Smooth muscle cell (in vitro differentiated cells): Measurements from ENCODE around the gene PAK2. TPM values are rescaled to one million over a fixed set of nuclear protein-coding genes. Genes with fewer than 3 reads are reported as not detected.
A peak's percentile ranks its signal among the peaks of the same experiment; 100 is the strongest.
"Not testable (repeated sequence)": the region's sequence is repeated elsewhere in the genome, so short reads cannot be mapped to it uniquely, and the experiment has no call there.

ENCODE experiments used
- DNase-seq: peaks from one replicate; lab custom pipeline; 2025; ENCODE audit not compliant: unreplicated experiment; lab: John Stamatoyannopoulos, UW
- H2AFZ ChIP-seq: fragments of 200-600 bp; sonication (generic); 2 replicates; pipeline ENCODE4 v1.6.0; 2016; ENCODE audit warnings: antibody characterized with exemption, low read depth, mild to moderate bottlenecking
- H3F3A ChIP-seq: fragments of 200-600 bp; sonication (generic); 2 replicates; pipeline ENCODE4 v1.6.0; 2017; ENCODE audit warnings: antibody characterized with exemption, low read depth
- H3K27ac ChIP-seq: fragments of 200-600 bp; sonication (generic); 2 replicates; pipeline ENCODE4 v1.5.1; 2016; ENCODE audit warnings: low read depth, mild to moderate bottlenecking
- H3K27me3 ChIP-seq: fragments of 200-600 bp; sonication (generic); 2 replicates; pipeline ENCODE4 v1.6.1; 2016; ENCODE audit warnings: low read depth, mild to moderate bottlenecking
- H3K36me3 ChIP-seq: fragments of 200-600 bp; sonication (generic); 2 replicates; pipeline ENCODE4 v1.5.1; 2016; ENCODE audit warnings: low read depth
- H3K4me1 ChIP-seq: fragments of 200-600 bp; sonication (generic); 2 replicates; pipeline ENCODE4 v1.5.1; 2016; ENCODE audit warnings: low read depth
- H3K4me2 ChIP-seq: fragments of 200-600 bp; sonication (generic); 2 replicates; pipeline ENCODE4 v1.6.0; 2016; ENCODE audit warnings: mild to moderate bottlenecking
- H3K4me3 ChIP-seq: fragments of 200-600 bp; sonication (generic); 2 replicates; pipeline ENCODE4 v1.5.1; 2016; ENCODE audit warnings: mild to moderate bottlenecking
- H3K79me2 ChIP-seq: fragments of 200-600 bp; sonication (generic); 2 replicates; pipeline ENCODE4 v1.6.0; 2016; ENCODE audit warnings: low read depth, mild to moderate bottlenecking
- H3K9ac ChIP-seq: fragments of 200-600 bp; sonication (generic); 2 replicates; pipeline ENCODE4 v1.6.0; 2016; ENCODE audit warnings: low read depth
- H3K9me3 ChIP-seq: fragments of 200-600 bp; sonication (generic); replicated peaks from 2 replicates; pipeline ENCODE4 v1.5.1; 2016; ENCODE audit warnings: low read depth
- H4K20me1 ChIP-seq: fragments of 200-600 bp; sonication (generic); 2 replicates; pipeline ENCODE4 v1.6.0; 2016; ENCODE audit warnings: low read depth
- WGBS: methylation state at CpG from one replicate; pipeline ENCODE4 v1.1.7; 2016; ENCODE audit warnings: low lambda C conversion rate; 5-methylcytosine and 5-hydroxymethylcytosine counted together
- polyA plus RNA-seq: library from polyadenylated mRNA; unstranded; fragments of >200 nt; fragmentation: Nextera tagmentation; extraction: Ambion mirVana; gene quantifications from 2 replicates; pipeline ENCODE4 v1.2.1, GENCODE V29; 2016
- total RNA-seq: library from RNA; depleted of rRNA; stranded (reverse); fragments of >200 nt; gene quantifications from 2 replicates; pipeline ENCODE4 v1.2.3, GENCODE V29; 2014
- TF ChIP-seq, protein P1 (sequence below): fragments of 200-600 bp; sonication (generic); IDR thresholded peaks from 2 replicates; pipeline ENCODE4 v1.5.1; 2017; ENCODE audit warnings: borderline replicate concordance, mild to moderate bottlenecking, antibody characterized with exemption; ENCODE audit not compliant: insufficient read depth, poor library complexity, severe bottlenecking

PAK2 gene
- total and polyA plus RNA-seq, 2 experiments from 2014 or later: 20.6 to 98.4 TPM

DNA sequence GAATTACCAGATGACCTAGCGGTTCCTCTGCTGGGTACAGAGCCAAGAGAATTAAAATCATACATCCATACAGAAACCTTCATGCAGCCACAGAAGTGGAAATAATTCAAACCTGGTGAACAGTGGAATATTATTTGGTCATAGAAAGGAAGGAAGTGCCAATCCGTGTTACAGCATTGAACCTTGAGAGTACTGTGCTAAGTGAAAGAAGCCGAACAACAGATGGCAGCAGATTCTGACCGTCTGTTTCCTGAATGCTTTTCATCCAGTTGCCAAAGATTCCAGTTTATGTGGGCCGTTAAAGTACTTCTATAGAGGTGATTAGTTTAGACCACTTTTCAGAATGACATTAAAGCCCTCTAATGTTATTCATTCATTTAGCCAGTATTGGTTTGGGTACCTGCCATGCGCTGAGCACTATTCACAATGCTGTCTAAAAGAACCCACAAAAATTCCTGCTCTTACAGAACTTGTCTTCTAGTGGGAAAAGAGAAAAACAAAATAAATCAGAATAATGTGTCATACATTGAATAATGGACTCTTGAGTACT, 82.2 kb downstream of the PAK2 start:
- TF ChIP-seq, protein P1, sequence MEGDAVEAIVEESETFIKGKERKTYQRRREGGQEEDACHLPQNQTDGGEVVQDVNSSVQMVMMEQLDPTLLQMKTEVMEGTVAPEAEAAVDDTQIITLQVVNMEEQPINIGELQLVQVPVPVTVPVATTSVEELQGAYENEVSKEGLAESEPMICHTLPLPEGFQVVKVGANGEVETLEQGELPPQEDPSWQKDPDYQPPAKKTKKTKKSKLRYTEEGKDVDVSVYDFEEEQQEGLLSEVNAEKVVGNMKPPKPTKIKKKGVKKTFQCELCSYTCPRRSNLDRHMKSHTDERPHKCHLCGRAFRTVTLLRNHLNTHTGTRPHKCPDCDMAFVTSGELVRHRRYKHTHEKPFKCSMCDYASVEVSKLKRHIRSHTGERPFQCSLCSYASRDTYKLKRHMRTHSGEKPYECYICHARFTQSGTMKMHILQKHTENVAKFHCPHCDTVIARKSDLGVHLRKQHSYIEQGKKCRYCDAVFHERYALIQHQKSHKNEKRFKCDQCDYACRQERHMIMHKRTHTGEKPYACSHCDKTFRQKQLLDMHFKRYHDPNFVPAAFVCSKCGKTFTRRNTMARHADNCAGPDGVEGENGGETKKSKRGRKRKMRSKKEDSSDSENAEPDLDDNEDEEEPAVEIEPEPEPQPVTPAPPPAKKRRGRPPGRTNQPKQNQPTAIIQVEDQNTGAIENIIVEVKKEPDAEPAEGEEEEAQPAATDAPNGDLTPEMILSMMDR: no peak
- DNase-seq: no peak
- H3F3A ChIP-seq: no peaks in the 10 kb centered on the region
- no peaks in the 10 kb centered on the region for H3K79me2 ChIP-seq
- no peaks in the 10 kb centered on the region for H3K4me1 ChIP-seq
- H3K36me3 ChIP-seq: peaks cover 41% of the 10 kb centered on the region
- no peaks in the 10 kb centered on the region for H4K20me1 ChIP-seq
- H3K27me3 ChIP-seq: no peaks in the 10 kb centered on the region
- no peaks in the 10 kb centered on the region for H3K9me3 ChIP-seq
- no peak overlapping the region for H3K9ac ChIP-seq
- no peak overlapping the region for H2AFZ ChIP-seq
- H3K27ac ChIP-seq: no peak overlapping the region
- WGBS: 98% methylated on average over 6 of the region's 6 CpGs
- no peak overlapping the region for H3K4me2 ChIP-seq
- no peak overlapping the region for H3K4me3 ChIP-seq

DNA sequence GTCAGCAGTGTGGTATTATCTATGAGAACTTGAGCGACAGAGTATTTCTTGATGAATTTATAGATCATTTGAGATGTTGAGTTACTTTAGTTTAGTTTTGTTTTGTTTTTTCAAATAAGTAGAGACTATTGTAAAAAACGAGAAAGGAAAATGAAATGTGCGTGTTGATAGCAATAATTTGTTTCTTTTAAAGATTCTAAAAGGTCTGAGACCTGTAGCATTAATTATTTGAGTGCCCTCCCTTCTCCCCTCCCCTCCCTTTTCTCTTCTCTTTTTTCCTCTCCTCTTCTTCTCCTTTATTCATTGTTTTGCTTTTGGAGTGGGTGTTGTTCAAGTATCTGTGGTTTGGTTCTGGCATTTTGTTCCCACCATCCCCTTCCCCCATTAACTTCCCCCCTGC, 90.0 kb downstream of the PAK2 start:
- not testable (repeated sequence) for H3K9ac ChIP-seq, H3K36me3 ChIP-seq, H3K9me3 ChIP-seq, DNase-seq, H3K27me3 ChIP-seq, H3K27ac ChIP-seq, H3K4me3 ChIP-seq, H2AFZ ChIP-seq, H3K4me2 ChIP-seq, H3K4me1 ChIP-seq, H4K20me1 ChIP-seq, H3K79me2 ChIP-seq, H3F3A ChIP-seq
- 93% methylated on average over 3 of the region's 3 CpGs for WGBS

DNA sequence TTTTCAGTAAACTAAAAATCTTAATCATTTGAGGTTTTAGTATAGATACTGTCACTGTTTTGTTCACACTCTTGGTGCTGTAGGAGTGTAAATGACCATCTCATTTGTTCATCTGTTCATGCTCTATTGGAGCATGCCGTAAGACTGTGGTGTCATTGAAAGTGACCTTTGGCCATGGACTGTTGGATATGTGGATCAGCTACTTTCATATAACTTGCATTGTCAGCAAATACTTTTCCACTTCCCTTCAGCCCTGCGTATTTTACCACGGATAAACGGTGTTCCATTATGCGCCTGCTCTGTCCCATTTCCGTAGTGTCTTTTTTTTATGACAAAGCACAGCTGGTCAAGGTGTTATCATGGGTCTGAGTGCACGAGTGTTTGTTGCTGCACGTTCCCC, 95.4 kb downstream of the PAK2 start:
- Histone ChIP-seq H3K79me2 (no peaks in the 10 kb centered on the region), H3K4me3 (no peak overlapping the region), H3K9me3 (no peaks in the 10 kb centered on the region), H3K27ac (no peak overlapping the region), H4K20me1 (no peaks in the 10 kb centered on the region), H2AFZ (no peak overlapping the region), H3K27me3 (no peaks in the 10 kb centered on the region), H3F3A (no peaks in the 10 kb centered on the region), H3K4me1 (no peaks in the 10 kb centered on the region), H3K36me3 (no peaks in the 10 kb centered on the region), H3K4me2 (no peak overlapping the region), H3K9ac (no peak overlapping the region)
- TF ChIP-seq, protein P1: no peak
- no peak for DNase-seq
- WGBS: 93% methylated on average over 8 of the region's 8 CpGs

DNA sequence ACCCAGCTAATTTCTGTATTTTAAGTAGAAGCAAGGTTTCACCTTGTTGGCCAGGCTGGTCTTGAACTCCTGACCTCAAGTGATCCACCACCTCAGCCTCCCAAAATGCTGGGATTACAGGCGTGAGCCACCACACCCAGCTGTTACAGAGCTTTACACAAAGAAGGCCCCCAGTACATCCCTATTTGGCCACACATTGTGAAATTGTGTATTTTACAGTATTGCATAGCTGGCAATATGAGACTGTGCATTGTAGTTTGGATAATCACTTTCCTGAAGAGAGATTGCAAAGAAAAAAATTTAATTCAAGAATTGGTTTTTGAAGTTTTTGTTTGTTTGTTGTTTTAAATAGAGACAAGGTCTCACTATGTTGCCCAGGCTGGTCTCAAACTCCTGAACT, 97.0 kb downstream of the PAK2 start:
- not testable (repeated sequence) for H3K4me1 ChIP-seq, H3F3A ChIP-seq, H3K9me3 ChIP-seq, H3K79me2 ChIP-seq, H3K27ac ChIP-seq, H3K4me3 ChIP-seq, H4K20me1 ChIP-seq, H3K9ac ChIP-seq, H3K4me2 ChIP-seq, DNase-seq, H3K36me3 ChIP-seq, H3K27me3 ChIP-seq, H2AFZ ChIP-seq
- WGBS: 96% methylated on average over 1 of the region's 1 CpG

DNA sequence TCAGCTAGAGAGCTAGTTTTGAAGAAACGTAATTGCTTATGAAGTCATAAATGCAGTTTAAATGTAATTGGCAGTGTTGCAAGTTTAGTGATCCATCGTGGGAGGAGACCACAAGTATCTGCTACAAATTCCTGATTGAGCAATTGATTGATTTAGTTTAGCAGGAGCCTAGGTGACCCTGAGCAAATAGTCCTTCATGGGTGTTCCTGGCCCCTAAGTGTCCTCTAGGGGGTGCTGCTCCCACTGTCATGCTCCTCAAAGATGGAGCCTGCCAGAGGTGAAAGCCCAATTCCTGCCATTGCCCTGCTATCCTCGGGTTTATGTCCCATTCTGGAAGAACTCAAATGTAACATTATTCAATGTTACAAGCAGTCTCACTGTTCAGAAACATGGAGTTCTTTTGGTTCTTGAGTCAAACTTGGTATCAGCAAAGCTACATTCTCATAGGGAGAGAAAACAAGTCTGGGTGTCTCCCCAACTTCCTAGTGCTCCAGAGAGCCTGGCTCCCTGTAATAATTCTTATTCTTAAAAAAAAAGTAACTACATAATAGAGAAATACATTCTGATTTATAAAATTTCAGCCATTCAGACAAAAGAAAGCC, 98.3 kb downstream of the PAK2 start:
- Histone ChIP-seq H3F3A (no peaks in the 10 kb centered on the region), H4K20me1 (no peaks in the 10 kb centered on the region), H3K27ac (no peak overlapping the region), H3K4me3 (no peak overlapping the region), H3K9ac (no peak overlapping the region), H3K27me3 (no peaks in the 10 kb centered on the region), H3K4me1 (no peaks in the 10 kb centered on the region), H3K36me3 (no peaks in the 10 kb centered on the region), H3K9me3 (no peaks in the 10 kb centered on the region), H3K4me2 (no peak overlapping the region), H2AFZ (no peak overlapping the region), H3K79me2 (no peaks in the 10 kb centered on the region)
- DNase-seq: no peak
- WGBS: 73% methylated on average over 3 of the region's 3 CpGs
- TF ChIP-seq, protein P1: peak; percentile 51

DNA sequence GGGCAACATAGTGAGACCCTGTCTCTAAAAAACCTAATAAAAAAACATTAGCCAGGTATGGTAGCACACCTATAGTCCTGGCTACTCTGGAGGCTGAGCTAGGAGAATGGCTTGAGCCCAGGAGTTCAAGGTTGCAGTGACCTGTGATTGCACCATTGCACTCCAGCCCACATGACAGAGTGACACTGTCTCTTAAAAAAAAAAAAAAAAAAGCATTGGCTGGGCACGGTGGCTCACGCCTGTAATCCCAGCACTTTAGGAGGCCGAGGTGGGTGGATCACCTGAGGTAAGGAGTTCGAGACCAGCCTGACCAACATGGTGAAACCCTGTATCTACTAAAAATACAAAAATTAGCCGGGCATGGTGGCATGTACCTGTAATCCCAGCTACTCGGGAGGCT, 99.7 kb downstream of the PAK2 start:
- not testable (repeated sequence) for H3K9me3 ChIP-seq, H3K4me3 ChIP-seq, H3K9ac ChIP-seq, H3K4me2 ChIP-seq, H3K79me2 ChIP-seq, H3K27me3 ChIP-seq, H3K36me3 ChIP-seq, H3F3A ChIP-seq, H4K20me1 ChIP-seq, DNase-seq, H3K27ac ChIP-seq, H2AFZ ChIP-seq, H3K4me1 ChIP-seq
- 97% methylated on average over 6 of the region's 6 CpGs for WGBS
